Heart left ventricle (tissue), 16 donors: ENCODE measurements around the gene ING4. TPM values are rescaled to one million over a fixed set of nuclear protein-coding genes. Genes with fewer than 3 reads are reported as not detected.

Source experiments
- ATAC-seq, 4 donors: fragments of 200-7000 bp; cut with Tn5 transposase; one replicate each; pipeline ENCODE4 v1.9.1; 2020 to 2022; ENCODE audit warnings: moderate library complexity in 4 of 4, mild to moderate bottlenecking in 3 of 4, moderate number of reproducible peaks in 1 of 4
- DNase-seq, 5 donors: peaks; one replicate each; pipeline ENCODE4 v3.0.0-alpha.2; 2020
- H3K27ac ChIP-seq, 12 donors: fragments of 200-600 bp; sonication (generic) in 4 of 12; one replicate each; pipeline versions ENCODE4 v1.5.0 to v1.8.0; 2016 to 2022; ENCODE audit warnings: mild to moderate bottlenecking in 2 of 12
- H3K27me3 ChIP-seq, 9 donors: fragments of 200-600 bp; sonication (generic) in 2 of 9; one replicate each; pipeline versions ENCODE4 v1.5.1 to v1.8.0; 2016 to 2022; ENCODE audit warnings: mild to moderate bottlenecking in 3 of 9
- H3K36me3 ChIP-seq, 9 donors: fragments of 200-600 bp; sonication (generic) in 2 of 9; one replicate each; pipeline versions ENCODE4 v1.5.0 to v1.8.0; 2018 to 2022; ENCODE audit warnings: mild to moderate bottlenecking in 2 of 9
- H3K4me1 ChIP-seq, 12 donors: fragments of 200-600 bp; sonication (generic) in 4 of 12; one replicate each; pipeline versions ENCODE4 v1.5.0 to v1.8.0; 2016 to 2022; ENCODE audit warnings: mild to moderate bottlenecking in 3 of 12
- H3K4me3 ChIP-seq, 12 donors: fragments of 200-600 bp; sonication (generic) in 4 of 12; one replicate each; pipeline versions ENCODE4 v1.5.0 to v1.8.0; 2017 to 2022; ENCODE audit warnings: mild to moderate bottlenecking in 9 of 12, moderate library complexity in 4 of 12
- H3K9me3 ChIP-seq, 12 donors: fragments of 200-600 bp; sonication (generic) in 4 of 12; one replicate each; pipeline versions ENCODE4 v1.5.0 to v1.8.0; 2016 to 2022; ENCODE audit warnings: mild to moderate bottlenecking in 1 of 12
- POLR2A ChIP-seq, 2 donors: fragments of 450-650 bp; IDR thresholded peaks; one replicate each; pipeline ENCODE4 v1.6.1; 2017; ENCODE audit warnings: antibody characterized with exemption in 2 of 2, mild to moderate bottlenecking in 2 of 2, moderate library complexity in 2 of 2
- WGBS, 4 donors: extraction: QIAGEN DNeasy Blood & Tissue Kit in 2 of 4; methylation state at CpG; one replicate each; pipeline versions ENCODE4 v1.1.5 to v1.1.7; 2013 to 2018; 5-methylcytosine and 5-hydroxymethylcytosine counted together
- intact Hi-C, 10 donors: fragments of 100-400 bp; cut with DNase I; formaldehyde crosslinking; loops; one replicate each; pipeline versions ENCODE4 v1.11.1 to v1.14.2; 2022
- polyA plus RNA-seq, 2 donors: library from polyadenylated mRNA; stranded (reverse); fragments of 200-250 nt; gene quantifications; one replicate each; pipeline ENCODE4 v1.2.3, GENCODE V29; 2013
- total RNA-seq, 9 donors: library from RNA; depleted of rRNA in 2 of 9; stranded (reverse); fragments of >200 nt in 2 of 9; fragmentation: NEBNext Ultra II Directional in 3 of 9; extraction: Animal tissue kit (Norgen Biotek cat#: 25700) in 3 of 9; gene quantifications; one replicate each; pipeline versions ENCODE4 v1.1.0 to v1.2.4, GENCODE V29; 2016 to 2023
- TF ChIP-seq, protein P1 (sequence below), 12 donors: fragments of 200-600 bp; sonication (generic) in 4 of 12; IDR thresholded peaks; one replicate each; pipeline versions ENCODE4 v1.5.0 to v1.8.0; 2018 to 2022; ENCODE audit warnings: antibody characterized with exemption in 12 of 12, mild to moderate bottlenecking in 5 of 12
- donor health status: ischemic (EF 13 %, LVEDD 7.1; RV severe dilation, severe dysfunction).
- donor health status: healthy with polysubstance abuse.
- donor health status: DM: no; HTN: yes; CAD: no.
- donor health status: DM: no; HTN: no; CAD: no.
- donor health status: ischemic (EF 25% LVEDD 6.9; RV normal size, moderate dysfunction).
- donor health status: ischemic (EF 25% LVEDD 5.7; RV mildly dilated, moderate dysfunction).
- donor health status: healthy.
- donor health status: DM: yes; HTN: yes; CAD: no.
- donor health status: ischemic (EF 35%, LVEDD 5.7; RV mildly dilated, moderate dysfunction).
- donor health status: nonischemic (EF 11% LVEDD 7.7; RV severe dilation, severe dysfunction).
- donor health status: DM: yes; HTN: yes; CAD: no.
- donor health status: PGD.
- donor health status: ischemic (EF 29% LVEDD 5.4; RV normal size, mild dysfunction).
- donor health status: nonischemic (EF 23%, LVEDD 6.1; RV moderate dilation, normal function).

The ING4 gene
- total and polyA plus RNA-seq, 11 donors = 14.6 to 39.0 (median 23.6) TPM

GRCh38 chr12:6613776-6614512, 49.0 kb downstream of the ING4 start:
- peak overlapping the region; percentile 72 to 98 (median 90) for H3K27ac ChIP-seq
- H3K4me1 ChIP-seq = peaks cover 0 to 42% (median 27%) of the 10 kb centered on the region in 12 donors
- H3K36me3 ChIP-seq = no peaks in the 10 kb centered on the region
- H3K27me3 ChIP-seq = no peaks in the 10 kb centered on the region
- 5 to 6% (median 5%) methylated on average over 20 to 21 of the region's 21 CpGs for WGBS, 4 donors
- ATAC-seq = peak; percentile 85 to 91 (median 88)
- intact Hi-C loops = loop anchor here in 4 of 10 donors (2.0 to 10.0 kb wide), 6 partner anchors 49 to 211 kb away; partner anchors contain the start of genes ING4 (in 2 of the 4), GPR162 (in 1 of the 4), LAG3 (in 1 of the 4) and P3H3 (in 1 of the 4)
- peak; percentile 92 to 94 (median 93) for DNase-seq
- no peaks in the 10 kb centered on the region for H3K9me3 ChIP-seq
- peak overlapping the region in 4 of 12 donors; percentile 3 to 47 (median 16) for H3K4me3 ChIP-seq
- no peak for TF ChIP-seq POLR2A (IDR thresholded peaks at IDR 0.05)
- TF ChIP-seq, protein P1, sequence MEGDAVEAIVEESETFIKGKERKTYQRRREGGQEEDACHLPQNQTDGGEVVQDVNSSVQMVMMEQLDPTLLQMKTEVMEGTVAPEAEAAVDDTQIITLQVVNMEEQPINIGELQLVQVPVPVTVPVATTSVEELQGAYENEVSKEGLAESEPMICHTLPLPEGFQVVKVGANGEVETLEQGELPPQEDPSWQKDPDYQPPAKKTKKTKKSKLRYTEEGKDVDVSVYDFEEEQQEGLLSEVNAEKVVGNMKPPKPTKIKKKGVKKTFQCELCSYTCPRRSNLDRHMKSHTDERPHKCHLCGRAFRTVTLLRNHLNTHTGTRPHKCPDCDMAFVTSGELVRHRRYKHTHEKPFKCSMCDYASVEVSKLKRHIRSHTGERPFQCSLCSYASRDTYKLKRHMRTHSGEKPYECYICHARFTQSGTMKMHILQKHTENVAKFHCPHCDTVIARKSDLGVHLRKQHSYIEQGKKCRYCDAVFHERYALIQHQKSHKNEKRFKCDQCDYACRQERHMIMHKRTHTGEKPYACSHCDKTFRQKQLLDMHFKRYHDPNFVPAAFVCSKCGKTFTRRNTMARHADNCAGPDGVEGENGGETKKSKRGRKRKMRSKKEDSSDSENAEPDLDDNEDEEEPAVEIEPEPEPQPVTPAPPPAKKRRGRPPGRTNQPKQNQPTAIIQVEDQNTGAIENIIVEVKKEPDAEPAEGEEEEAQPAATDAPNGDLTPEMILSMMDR (IDR thresholded peaks at IDR 0.05) = peak in 1 of 12 donors; percentile 10

GRCh38 chr12:6613015-6613775, 49.7 kb downstream of the ING4 start:
- Histone ChIP-seq H3K9me3 (peaks cover 0 to 7% (median 0%) of the 10 kb centered on the region in 12 donors), H3K36me3 (no peaks in the 10 kb centered on the region), H3K27me3 (no peaks in the 10 kb centered on the region), H3K4me3 (peak overlapping the region in 10 of 12 donors; percentile 6 to 48 (median 30)), H3K27ac (peak overlapping the region; percentile 72 to 98 (median 92)), H3K4me1 (peaks cover 0 to 39% (median 27%) of the 10 kb centered on the region in 12 donors)
- intact Hi-C loops = loop anchor here in 3 of 10 donors (5.0 to 10.0 kb wide), 4 partner anchors 52 to 212 kb away; partner anchors contain the start of genes GPR162 (in 1 of the 3), ING4 (in 1 of the 3), LAG3 (in 1 of the 3) and P3H3 (in 1 of the 3)
- DNase-seq (peak; percentile 80 to 88 (median 86)), ATAC-seq (peak; percentile 6 to 57 (median 15))
- WGBS, 4 donors = 3 to 6% (median 4%) methylated on average over 13 to 17 of the region's 17 CpGs
- TF ChIP-seq, protein P1 (IDR thresholded peaks at IDR 0.05) = peak in 3 of 12 donors; percentile 4 to 14 (median 12)
- peak in 1 of 2 donors; percentile 23 for TF ChIP-seq POLR2A (IDR thresholded peaks at IDR 0.05)

DNA sequence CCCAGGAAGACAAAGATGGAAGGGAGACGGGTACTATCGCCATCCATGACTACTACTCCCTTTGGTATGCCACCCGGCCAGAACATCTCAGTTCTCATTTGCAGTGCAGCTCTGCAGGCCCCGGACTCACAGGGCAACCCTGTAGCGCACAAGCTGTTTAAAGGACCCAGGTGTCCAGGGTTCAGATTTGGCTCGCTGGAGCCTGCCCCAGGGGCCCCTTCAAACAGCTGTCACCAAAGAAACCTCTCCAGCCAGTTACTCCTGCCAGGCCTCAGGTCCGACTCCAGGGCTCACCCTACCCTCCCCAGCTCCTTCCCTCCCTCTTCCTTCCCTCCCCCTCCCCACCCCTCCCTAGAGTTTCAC, 50.3 kb downstream of the ING4 start:
- whole genome bisulfite sequencing, 4 donors = 38 to 46% (median 43%) methylated on average over 6 to 7 of the region's 7 CpGs
- Histone ChIP-seq H3K4me3 (peak overlapping the region in 5 of 12 donors; percentile 25 to 48 (median 30)), H3K36me3 (no peaks in the 10 kb centered on the region), H3K4me1 (peaks cover 0 to 43% (median 28%) of the 10 kb centered on the region in 12 donors), H3K9me3 (peaks cover 0 to 8% (median 0%) of the 10 kb centered on the region in 12 donors), H3K27ac (peak overlapping the region; percentile 72 to 98 (median 92)), H3K27me3 (no peaks in the 10 kb centered on the region)
- TF ChIP-seq POLR2A (IDR thresholded peaks at IDR 0.05) = no peak
- TF ChIP-seq, protein P1 (IDR thresholded peaks at IDR 0.05) = no peak
- DNase-seq = no peak
- intact Hi-C loops = loop anchor here in 3 of 10 donors (5.0 to 10.0 kb wide), 4 partner anchors 52 to 212 kb away; partner anchors contain the start of genes GPR162 (in 1 of the 3), ING4 (in 1 of the 3), LAG3 (in 1 of the 3) and P3H3 (in 1 of the 3)
- ATAC-seq = no peak
